NT2/D1 (cell line): ENCODE data around the gene CHCHD6.

ENCODE experiments used
- DNase-seq: peaks from one replicate; pipeline ENCODE4 v3.0.0-alpha.2; 2011; ENCODE audit warnings: low read depth, low spot score
- H3K27me3 ChIP-seq: 2 replicates; pipeline ENCODE4 v1.6.0; 2011; ENCODE audit warnings: mild to moderate bottlenecking; ENCODE audit not compliant: insufficient read length, insufficient read depth
- H3K36me3 ChIP-seq: 2 replicates; pipeline ENCODE4 v1.6.1; 2011; ENCODE audit warnings: mild to moderate bottlenecking, low read length, mixed read lengths; ENCODE audit not compliant: insufficient read depth, insufficient read length
- H3K4me1 ChIP-seq: 2 replicates; pipeline ENCODE4 v1.5.1; 2011; ENCODE audit not compliant: insufficient read depth, insufficient read length
- H3K4me3 ChIP-seq: 2 replicates; pipeline ENCODE4 v1.5.1; 2011; ENCODE audit warnings: low read depth; ENCODE audit not compliant: insufficient read length
- H3K9ac ChIP-seq: 2 replicates; pipeline ENCODE4 v1.6.0; 2011; ENCODE audit warnings: low read depth; ENCODE audit not compliant: insufficient read length
- H3K9me3 ChIP-seq: 2 replicates; pipeline ENCODE4 v1.5.1; 2011; ENCODE audit warnings: mild to moderate bottlenecking, low read length; ENCODE audit not compliant: insufficient read depth
- SUZ12 ChIP-seq: IDR thresholded peaks from 2 replicates; pipeline ENCODE4 v1.6.1; 2011; ENCODE audit not compliant: insufficient read length, insufficient read depth; ENCODE audit errors: extremely low read depth
- YY1 ChIP-seq: IDR thresholded peaks from 2 replicates; pipeline ENCODE4 v1.6.1; 2011; ENCODE audit not compliant: insufficient read length, insufficient read depth
- ZNF274 ChIP-seq: IDR thresholded peaks from 2 replicates; pipeline ENCODE4 v1.6.1; 2011; ENCODE audit warnings: mild to moderate bottlenecking, low read depth, low read length

CHCHD6 gene

DNA sequence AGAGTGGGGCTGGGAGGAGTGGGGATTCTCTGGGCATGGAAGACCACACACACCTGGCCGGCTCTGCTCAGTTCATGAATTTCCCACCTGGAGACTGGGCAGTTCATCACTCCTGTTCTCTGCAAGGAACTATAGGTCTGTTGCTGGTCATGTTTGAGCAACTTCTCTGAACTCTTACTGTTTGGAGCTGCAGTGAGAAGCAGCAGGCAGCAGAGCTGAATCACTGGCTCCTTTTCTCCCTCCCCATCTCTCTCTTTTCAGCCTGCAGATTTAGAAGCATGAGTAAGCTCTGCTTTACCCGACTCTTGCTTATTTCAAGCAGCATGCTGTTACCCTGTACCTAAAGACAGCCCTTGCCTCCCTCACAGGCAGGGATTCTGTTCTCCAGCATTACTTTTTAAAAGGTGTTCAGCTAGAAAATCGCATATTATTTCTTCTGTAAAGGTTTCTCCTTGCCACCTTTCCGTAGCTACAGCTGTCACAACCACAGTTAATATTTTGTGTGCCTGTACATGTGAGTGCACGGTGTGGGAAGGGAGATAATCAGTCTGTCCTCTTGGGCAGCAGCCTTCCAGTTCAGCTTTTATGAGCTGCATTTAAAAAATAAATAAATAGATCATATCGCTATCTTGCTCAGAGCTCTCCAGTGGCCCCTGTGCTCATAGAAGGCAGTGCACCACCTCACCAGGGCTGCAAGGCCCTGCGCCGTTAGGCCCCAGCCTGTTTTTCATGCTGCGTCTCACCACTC, 131.6 kb downstream of the CHCHD6 start:
- Histone ChIP-seq H3K4me1 (peaks cover 3% of the 10 kb centered on the region), H3K36me3 (no peaks in the 10 kb centered on the region), H3K9me3 (no peaks in the 10 kb centered on the region), H3K9ac (no peak overlapping the region), H3K27me3 (no peaks in the 10 kb centered on the region), H3K4me3 (no peak overlapping the region)
- DNase-seq, result no peak
- TF ChIP-seq YY1 (no peak), SUZ12 (no peak), ZNF274 (no peak)

DNA sequence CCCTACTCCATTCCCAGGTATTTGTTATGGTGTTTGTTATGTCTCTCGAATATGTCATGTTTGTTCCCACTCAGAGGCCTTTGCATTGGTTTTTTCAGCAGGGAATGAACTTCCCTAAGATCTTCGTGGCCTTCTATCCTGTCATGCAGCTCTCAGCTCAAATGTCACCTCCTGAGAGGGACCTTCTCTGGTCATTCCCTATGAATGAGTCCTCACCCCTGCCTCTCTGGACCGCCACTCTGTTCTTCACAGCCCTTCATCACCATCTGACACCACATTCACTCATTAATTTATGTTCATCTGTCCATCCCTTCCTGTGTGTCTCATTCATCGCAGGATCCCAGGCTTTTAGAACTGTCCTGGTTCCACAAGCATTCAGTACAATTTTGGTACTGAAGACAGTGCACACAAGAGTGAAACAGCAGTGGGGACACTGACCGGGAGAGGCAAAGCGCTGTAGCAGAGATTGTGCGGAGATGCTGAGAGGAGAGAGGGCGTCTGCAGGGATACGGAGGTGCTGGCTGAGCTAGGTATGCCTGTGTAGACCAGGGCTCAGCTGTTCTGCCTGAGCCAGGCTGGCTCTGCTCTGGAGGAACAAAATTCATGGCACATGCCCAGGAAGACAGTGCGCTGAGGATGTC, 132.3 kb downstream of the CHCHD6 start:
- TF ChIP-seq ZNF274, result no peak
- TF ChIP-seq SUZ12, result no peak
- no peak for TF ChIP-seq YY1
- Histone ChIP-seq H3K9ac (no peak overlapping the region), H3K4me1 (peaks cover 3% of the 10 kb centered on the region), H3K4me3 (no peak overlapping the region), H3K36me3 (no peaks in the 10 kb centered on the region), H3K9me3 (no peaks in the 10 kb centered on the region), H3K27me3 (no peaks in the 10 kb centered on the region)
- no peak for DNase-seq

DNA sequence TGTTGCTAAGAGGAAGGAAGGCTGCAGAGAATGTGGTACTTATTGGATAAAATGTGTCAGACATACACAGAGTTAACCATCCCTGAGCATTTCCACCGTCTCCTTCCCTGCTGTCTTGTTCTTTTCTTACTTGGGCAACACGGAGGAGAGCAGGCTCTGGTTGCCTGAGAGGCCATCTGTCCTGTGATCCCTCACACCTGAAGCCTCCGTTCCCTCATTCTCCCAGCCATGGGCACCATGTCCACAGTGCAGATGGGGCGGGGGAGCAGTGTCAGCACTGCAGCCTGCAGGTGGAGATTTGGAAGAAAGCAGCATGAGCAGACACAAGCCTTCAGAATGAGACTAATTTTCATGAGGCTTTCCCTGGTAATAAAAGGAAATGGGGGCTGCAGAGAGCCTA, 133.7 kb downstream of the CHCHD6 start:
- Histone ChIP-seq H3K4me1 (peaks cover 3% of the 10 kb centered on the region), H3K36me3 (no peaks in the 10 kb centered on the region), H3K27me3 (no peaks in the 10 kb centered on the region), H3K9ac (no peak overlapping the region), H3K4me3 (no peak overlapping the region), H3K9me3 (no peaks in the 10 kb centered on the region)
- DNase-seq, result no peak
- TF ChIP-seq ZNF274 (no peak), YY1 (no peak), SUZ12 (no peak)

DNA sequence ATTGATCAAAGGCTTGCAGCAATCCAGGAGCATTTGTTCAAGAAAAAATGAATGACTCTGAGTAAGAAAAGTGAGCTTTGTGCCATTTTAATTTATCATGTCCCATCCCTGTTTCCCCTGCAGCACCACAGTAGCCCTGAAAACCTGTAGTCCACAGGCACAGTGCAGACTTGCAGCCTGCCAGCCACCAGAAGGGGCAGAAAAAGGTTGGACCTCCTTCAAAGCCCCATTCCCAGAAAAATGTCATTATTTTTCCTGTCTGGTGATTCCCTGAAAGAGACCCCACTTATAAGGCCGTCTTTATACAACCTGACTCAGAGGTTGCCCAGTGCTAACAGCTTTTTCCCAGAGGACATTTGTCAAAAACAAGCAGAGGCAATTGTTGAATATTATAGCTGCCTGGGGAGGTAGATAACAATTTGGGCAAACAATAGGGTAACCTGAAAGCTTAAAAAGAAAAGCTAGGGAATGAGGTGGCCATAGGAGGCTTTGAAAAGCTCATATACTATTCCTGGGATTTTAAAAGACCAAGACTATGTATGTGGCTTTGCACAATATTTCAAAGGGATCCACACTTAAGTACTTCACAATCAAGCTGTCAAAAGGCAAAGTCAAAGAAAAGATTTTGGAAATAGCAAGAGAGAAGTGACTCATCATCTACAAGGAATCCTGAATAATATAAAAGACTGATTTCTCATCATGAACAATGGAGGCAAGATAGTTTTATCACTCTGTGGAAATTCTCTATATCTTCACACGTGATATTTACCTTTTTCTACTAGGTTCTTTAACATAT, 142.1 kb downstream of the CHCHD6 start:
- TF ChIP-seq ZNF274, result no peak
- TF ChIP-seq YY1, result no peak
- TF ChIP-seq SUZ12, result no peak
- DNase-seq, result no peak

DNA sequence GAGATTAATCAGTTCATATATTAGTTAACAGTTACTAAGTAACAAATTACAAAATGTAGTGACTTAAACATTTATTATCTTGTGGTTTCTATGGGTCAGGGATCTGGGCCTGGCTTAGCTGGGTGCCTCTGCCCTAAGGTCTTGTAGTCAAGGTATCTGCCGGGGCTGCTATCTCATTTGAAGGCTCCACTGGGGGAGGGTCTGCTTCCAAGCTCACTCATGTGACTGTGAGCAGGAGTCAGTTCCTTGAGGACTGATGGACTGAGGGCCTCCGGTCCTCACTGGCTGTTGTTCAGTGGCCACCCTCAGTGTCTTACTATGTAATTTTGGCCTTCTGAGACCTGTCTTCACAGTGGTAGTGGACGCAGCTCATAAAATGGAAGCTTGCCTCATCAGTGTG, 143.0 kb downstream of the CHCHD6 start:
- DNase-seq, result no peak
- Histone ChIP-seq H3K27me3 (no peaks in the 10 kb centered on the region), H3K9ac (no peak overlapping the region), H3K36me3 (no peaks in the 10 kb centered on the region), H3K4me3 (no peak overlapping the region), H3K4me1 (peaks cover 23% of the 10 kb centered on the region), H3K9me3 (no peaks in the 10 kb centered on the region)
- TF ChIP-seq SUZ12 (no peak), ZNF274 (no peak), YY1 (no peak)

More for the DNA sequence above, 142.1 kb downstream of the CHCHD6 start:
- Histone ChIP-seq H3K4me3 (no peak overlapping the region), H3K9ac (no peak overlapping the region), H3K36me3 (no peaks in the 10 kb centered on the region), H3K27me3 (no peaks in the 10 kb centered on the region), H3K4me1 (peaks cover 13% of the 10 kb centered on the region), H3K9me3 (no peaks in the 10 kb centered on the region)

DNA sequence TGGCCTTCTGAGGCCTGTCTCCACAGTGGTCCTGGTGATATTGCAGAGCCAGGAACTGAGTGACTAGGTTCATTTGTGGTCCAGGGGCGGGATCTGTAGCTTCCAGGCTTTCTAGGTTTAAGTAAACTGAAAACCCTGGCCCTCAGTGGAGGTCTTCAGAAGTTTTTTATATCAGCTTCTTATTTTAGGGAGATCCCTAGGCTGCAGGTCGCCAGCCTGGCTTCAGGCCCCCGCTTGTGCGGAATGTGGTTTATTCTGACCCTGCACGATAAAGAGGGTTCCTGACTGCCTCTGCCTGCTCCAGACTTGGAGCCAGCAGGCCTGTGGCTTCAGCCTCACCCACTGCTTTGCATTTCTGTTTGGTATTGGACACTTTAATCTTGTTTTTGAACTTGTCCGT, 145.0 kb downstream of the CHCHD6 start:
- Histone ChIP-seq H3K9me3 (no peaks in the 10 kb centered on the region), H3K4me3 (no peak overlapping the region), H3K36me3 (no peaks in the 10 kb centered on the region), H3K4me1 (peaks cover 34% of the 10 kb centered on the region), H3K27me3 (no peaks in the 10 kb centered on the region), H3K9ac (no peak overlapping the region)
- DNase-seq, result no peak
- TF ChIP-seq ZNF274, result no peak
- TF ChIP-seq SUZ12, result no peak
- no peak for TF ChIP-seq YY1

DNA sequence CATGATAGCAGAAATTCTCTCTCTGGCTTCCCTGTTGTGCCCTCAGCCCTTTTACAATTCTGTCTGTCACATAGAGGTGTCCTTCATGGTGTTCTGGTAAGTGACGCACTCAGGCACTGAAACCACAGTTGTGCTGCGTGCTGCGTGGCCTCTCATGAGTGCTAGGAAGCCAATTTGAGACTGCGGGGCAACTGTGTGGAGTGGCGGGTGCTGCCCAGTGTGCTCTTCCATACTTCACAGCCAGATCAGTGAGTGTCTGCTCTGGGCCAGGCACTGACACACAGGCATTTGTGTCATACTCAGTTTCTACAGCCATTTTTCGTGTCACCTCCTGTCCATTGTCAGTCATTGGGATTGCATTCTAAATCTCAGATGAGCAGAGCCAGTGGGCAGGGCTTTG, 145.7 kb downstream of the CHCHD6 start:
- H3K4me1 ChIP-seq, result peaks cover 34% of the 10 kb centered on the region
- H3K4me3 ChIP-seq, result no peak overlapping the region
- peak overlapping the region; percentile 33 for H3K9ac ChIP-seq
- TF ChIP-seq ZNF274 (no peak), YY1 (no peak), SUZ12 (no peak)
- H3K9me3 ChIP-seq, result no peaks in the 10 kb centered on the region
- no peaks in the 10 kb centered on the region for H3K36me3 ChIP-seq
- no peaks in the 10 kb centered on the region for H3K27me3 ChIP-seq
- DNase-seq, result no peak
